Left lobe of liver (tissue), 2 donors: ENCODE data around the gene TIGD1. TPM values are rescaled to one million over a fixed set of nuclear protein-coding genes. Genes with fewer than 3 reads are reported as not detected.
A peak's percentile ranks its signal among the peaks of the same experiment; 100 is the strongest.

Source experiments
- ATAC-seq: fragments of 200-7000 bp; cut with Tn5 transposase; one replicate; pipeline ENCODE4 v1.9.1; 2020; ENCODE audit warnings: mild to moderate bottlenecking, moderate library complexity
- DNase-seq: peaks from one replicate; pipeline ENCODE4 v3.0.0-alpha.2; 2020; ENCODE audit warnings: low spot score
- total RNA-seq: library from RNA; stranded (reverse); gene quantifications from one replicate; pipeline ENCODE4 v1.2.1, GENCODE V29; 2021
- donor health status: DM: no; HTN: no; CAD: no; lungs with moderate emphysema.
- donor health status: DM: no; HTN: yes; CAD: no.

The TIGD1 gene
- total RNA-seq, 1 donor from 2014 or later, result 1.3 TPM

DNA sequence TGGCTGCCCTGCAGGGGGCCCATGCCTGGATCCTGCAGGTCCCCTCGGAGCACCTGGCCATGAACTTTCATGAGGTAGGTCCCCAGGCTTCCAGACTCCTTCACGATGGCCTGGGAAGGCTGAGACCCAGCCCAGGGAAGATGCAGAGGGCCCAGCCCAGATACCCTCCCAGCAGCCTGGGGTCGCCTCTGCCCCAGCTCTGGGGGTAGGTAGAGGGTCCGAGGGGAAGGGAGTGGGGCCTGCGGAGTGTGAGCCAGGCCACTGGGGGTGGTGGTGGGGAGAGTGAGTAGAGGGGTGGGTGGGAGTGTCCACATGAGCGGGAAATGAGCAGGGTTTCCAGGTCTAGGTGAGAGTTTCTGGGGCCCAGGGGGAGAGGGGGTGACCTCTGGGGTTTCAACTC, 25.6 kb downstream of the TIGD1 start:
- ATAC-seq, result no peak
- no peak for DNase-seq

- DNase-seq (no peak), ATAC-seq (peak; percentile 40)
These were observed 26.4 kb downstream of the TIGD1 start for GRCh38 chr2:232523682-232524597.

- DNase-seq, result no peak
- no peak for ATAC-seq
These were observed 27.0 kb downstream of the TIGD1 start for GRCh38 chr2:232523402-232523681.

- no peak for ATAC-seq
These were observed 27.5 kb downstream of the TIGD1 start for GRCh38 chr2:232522623-232523401.

DNA sequence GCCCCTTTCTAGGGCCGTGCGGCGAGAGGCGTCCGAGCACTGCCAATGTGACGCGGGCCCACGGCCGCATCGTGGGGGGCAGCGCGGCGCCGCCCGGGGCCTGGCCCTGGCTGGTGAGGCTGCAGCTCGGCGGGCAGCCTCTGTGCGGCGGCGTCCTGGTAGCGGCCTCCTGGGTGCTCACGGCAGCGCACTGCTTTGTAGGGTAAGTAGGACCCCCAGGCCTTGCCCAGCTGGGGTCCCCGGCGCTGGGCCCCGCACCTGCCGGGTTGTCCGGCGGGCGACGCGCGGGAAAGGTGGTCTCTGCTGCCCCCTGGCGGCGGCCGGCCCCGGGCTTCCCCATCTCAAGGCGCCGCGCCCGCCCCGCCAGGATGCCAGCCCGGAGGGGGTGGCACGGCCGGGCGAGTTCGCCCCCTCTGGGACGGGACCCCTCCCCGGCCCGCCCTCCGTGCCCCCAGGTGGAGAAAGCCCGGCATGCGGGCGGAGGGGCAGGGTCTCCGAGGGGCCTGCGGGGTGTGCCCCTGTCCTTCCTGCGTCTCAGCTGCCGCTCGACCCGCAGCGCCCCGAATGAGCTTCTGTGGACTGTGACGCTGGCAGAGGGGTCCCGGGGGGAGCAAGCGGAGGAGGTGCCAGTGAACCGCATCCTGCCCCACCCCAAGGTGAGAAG, 28.3 kb downstream of the TIGD1 start:
- peak; percentile 87 for ATAC-seq
- peak; percentile 66 for DNase-seq

More at GRCh38 chr2:232522623-232523401, 27.5 kb downstream of the TIGD1 start:
- no peak for DNase-seq

DNA sequence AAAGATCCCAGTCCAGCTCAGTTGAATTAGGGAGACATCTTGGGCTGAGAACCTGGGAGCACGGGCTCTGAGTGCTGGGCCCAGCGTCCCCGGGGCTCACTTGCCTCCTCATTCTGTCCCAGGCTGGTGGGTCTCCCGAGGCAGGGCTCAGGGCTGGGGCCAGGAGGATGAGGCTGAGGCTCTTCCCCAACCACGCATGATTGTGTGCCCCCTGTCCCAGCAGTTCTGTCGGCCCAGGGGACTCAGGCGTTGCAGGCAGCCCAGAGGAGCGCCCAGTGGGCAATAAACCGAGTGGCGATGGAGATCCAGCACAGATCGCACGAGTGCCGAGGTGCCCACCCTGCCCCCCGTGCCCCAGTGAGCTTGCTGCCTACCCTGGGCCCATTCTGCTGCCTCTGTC, 29.3 kb downstream of the TIGD1 start:
- ATAC-seq (no peak), DNase-seq (no peak)

DNA sequence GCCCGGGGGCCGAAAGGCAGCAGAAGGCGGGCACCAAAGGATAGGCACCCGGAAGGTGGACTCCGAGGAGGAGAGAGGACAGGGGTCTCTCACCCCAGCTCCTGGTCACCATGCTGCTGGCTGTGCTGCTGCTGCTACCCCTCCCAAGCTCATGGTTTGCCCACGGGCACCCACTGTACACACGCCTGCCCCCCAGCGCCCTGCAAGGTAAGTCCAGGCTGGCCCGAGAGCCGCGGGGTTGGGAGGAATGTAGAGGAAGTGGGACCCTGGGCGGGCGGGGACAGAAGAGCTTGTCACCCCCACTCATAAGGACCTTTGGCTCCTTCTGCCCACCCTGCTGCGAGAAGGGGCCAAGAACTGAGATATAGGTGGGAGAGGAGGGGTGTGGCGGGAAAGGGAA, 29.9 kb downstream of the TIGD1 start:
- DNase-seq (no peak), ATAC-seq (no peak)

GRCh38 chr2:232519581-232520438, 30.5 kb downstream of the TIGD1 start, which contains the start of gene PRSS56:
Gene PRSS56, plus strand, starts transcription at chr2:232520388. Its CDS starts 211 bp downstream, at chr2:232520599.
- DNase-seq, result no peak
- ATAC-seq, result no peak

DNA sequence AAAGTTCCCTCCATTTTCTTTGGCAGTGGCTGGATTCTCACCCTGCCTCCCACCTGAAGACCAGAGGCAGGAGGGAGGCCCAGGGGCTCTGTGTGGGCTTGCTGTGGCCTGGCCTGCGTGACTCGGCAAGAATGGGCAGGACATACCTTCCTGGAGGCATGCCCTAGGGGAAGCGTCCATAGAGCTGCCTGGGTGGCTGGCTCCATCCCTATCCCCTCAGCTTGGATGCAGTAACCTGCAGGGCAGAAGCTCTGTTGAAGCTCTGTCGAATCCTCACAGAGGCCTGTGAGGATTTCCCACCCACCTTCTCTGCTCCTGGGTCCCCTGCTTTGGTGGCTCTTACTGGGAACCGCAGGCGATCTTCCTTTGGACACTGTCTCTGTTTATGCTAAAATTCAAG, 31.5 kb downstream of the TIGD1 start:
- ATAC-seq (no peak), DNase-seq (no peak)

GRCh38 chr2:232516551-232516950, 33.8 kb downstream of the TIGD1 start:
- ATAC-seq (no peak), DNase-seq (no peak)

DNA sequence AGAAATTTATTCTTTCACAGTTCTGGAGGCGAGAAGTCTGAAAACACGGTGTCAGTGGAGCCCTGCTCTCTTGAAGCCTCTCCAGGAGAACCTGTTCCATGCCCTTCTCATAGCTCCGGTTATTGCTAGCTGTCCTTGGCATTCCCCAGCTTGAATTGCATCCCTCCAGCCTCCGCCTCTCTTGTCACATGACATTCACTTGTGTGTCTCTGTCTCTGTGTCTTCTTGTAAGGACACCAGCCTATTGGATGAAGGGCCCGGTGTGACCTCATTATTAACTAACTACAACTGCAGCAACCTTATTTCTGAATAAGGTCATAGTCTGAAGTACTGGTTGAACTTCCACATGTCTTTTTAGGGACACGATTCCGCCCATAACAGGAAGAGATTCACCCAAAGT, 34.7 kb downstream of the TIGD1 start:
- DNase-seq (no peak), ATAC-seq (no peak)

- no peak for DNase-seq
- no peak for ATAC-seq
These were observed 37.0 kb downstream of the TIGD1 start for GRCh38 chr2:232513353-232513752.

DNA sequence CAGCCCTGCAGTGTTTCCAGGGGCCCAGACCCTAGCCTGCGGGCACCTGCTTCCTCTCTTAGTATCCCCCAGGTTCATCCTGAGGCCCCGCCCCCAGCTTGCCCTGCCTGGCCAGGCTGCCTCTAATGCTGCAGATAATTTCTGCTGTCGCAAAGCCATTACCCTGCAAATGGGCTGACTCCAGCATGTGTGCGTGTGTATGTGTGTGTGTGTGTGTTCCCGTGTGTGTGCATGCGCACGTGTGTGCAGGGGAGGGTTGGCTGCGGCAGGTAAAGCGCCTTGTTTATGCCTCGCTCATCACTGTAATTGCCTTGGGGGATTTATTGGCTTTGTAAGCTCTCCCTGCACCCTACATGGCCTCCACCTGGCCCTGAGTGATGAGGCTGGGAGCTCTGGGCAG, 37.8 kb downstream of the TIGD1 start:
- ATAC-seq (no peak), DNase-seq (no peak)

DNA sequence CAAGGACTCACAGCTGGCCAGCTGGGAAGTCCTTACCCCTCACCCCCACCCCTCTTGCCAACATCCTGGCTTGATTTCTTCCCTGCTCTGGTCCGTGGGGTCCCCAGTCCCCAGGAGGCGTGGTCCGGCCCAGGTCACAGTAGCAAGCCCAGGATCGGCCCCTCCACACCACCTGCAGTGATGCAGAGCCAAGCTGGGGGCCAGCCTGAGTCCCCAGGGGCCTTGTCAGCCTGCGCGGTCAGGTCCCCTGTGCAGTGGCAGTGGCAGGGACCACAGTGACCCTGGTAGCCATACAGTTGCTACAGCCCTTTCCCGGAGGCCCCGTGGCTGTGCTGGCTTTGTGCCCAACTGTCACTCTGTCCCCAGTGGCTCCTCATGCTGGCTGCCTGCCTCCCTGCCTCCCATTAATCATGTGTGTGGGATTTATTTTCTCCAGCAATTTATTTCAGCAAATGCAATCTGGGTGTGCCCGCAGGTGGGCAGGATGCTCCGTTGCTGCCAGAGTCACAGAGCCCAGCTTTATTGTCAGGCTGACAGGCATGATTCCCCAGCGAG, 38.9 kb downstream of the TIGD1 start:
- no peak for DNase-seq

DNA sequence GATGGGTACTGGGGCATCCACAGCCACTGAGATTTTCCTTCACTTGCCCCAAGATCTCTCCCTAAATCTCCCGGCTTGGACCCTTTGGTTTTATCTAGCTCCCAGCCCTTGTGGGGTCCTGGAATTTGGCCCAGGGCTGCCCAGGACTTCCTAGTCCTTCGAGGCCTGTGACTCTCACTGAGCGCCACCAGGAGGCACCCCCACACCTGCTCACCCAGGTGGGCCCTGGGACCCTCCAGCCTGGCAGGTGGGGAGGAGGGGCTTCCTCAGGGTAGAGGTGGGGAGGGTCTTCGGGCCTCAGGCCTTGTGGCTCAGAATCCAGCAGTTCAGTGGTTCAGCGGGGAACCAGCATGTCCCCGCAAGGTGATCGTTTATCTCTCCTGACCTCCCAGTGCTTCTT, 42.1 kb downstream of the TIGD1 start:
- DNase-seq, result no peak
- ATAC-seq, result no peak

More for the DNA sequence above, 38.9 kb downstream of the TIGD1 start:
- ATAC-seq, result no peak

- DNase-seq (no peak), ATAC-seq (no peak)
These were observed 43.6 kb downstream of the TIGD1 start for GRCh38 chr2:232506709-232507108.

- DNase-seq (no peak), ATAC-seq (no peak)
These were observed 44.5 kb downstream of the TIGD1 start for GRCh38 chr2:232505856-232506255.

GRCh38 chr2:232504438-232504837, 45.9 kb downstream of the TIGD1 start:
- no peak for ATAC-seq
- DNase-seq, result no peak

GRCh38 chr2:232503809-232504323, 46.5 kb downstream of the TIGD1 start:
- no peak for DNase-seq
- no peak for ATAC-seq
